Activated CD8-positive, alpha-beta memory T cell treated with anti-CD3 and anti-CD28 coated beads, Interleukin-2, amount 10 ng/mL, durations not matched to agents 7 days and 5 days (primary cell): Measurements from ENCODE around the gene UNC5C. TPM values are rescaled to one million over a fixed set of nuclear protein-coding genes. Genes with fewer than 3 reads are reported as not detected.

Experiments used
- ATAC-seq: fragments of 150-1000 bp; cut with Tn5 transposase; one replicate; pipeline ENCODE4 v1.10.0; 2021; ENCODE audit warnings: moderate library complexity
- CTCF ChIA-PET: fragments of 350-600 bp; sonication (Branson Sonifier 250); formaldehyde crosslinking; loops from one replicate; lab custom pipeline; 2021; ENCODE audit warnings: antibody characterized with exemption; lab: Charles Lee
- DNase-seq: peaks from one replicate; pipeline ENCODE4 v3.0.0-alpha.2; 2020
- H3K27ac Mint-ChIP-seq: one replicate; pipeline ENCODE4 v1.8.0; 2021; ENCODE audit warnings: mild to moderate bottlenecking, mixed read lengths
- H3K27me3 Mint-ChIP-seq: one replicate; pipeline ENCODE4 v1.8.0; 2021; ENCODE audit warnings: mixed read lengths
- H3K36me3 Mint-ChIP-seq: one replicate; pipeline ENCODE4 v1.8.0; 2021; ENCODE audit warnings: mild to moderate bottlenecking, mixed read lengths
- H3K4me1 Mint-ChIP-seq: one replicate; pipeline ENCODE4 v1.8.0; 2021; ENCODE audit warnings: mixed read lengths
- H3K4me3 Mint-ChIP-seq: one replicate; pipeline ENCODE4 v1.8.0; 2021; ENCODE audit warnings: mild to moderate bottlenecking, moderate library complexity, mixed read lengths
- H3K9me3 Mint-ChIP-seq: one replicate; pipeline ENCODE4 v1.8.0; 2022; ENCODE audit warnings: low read depth, mixed read lengths
- total RNA-seq, 2 experiments: library from RNA; stranded (reverse); gene quantifications; one replicate each; pipeline ENCODE4 v1.2.3, GENCODE V29; 2021

Gene UNC5C
- total RNA-seq, 2 experiments from 2014 or later: not detected

- no peaks in the 10 kb centered on the region for H3K36me3 Mint-ChIP-seq
- no peaks in the 10 kb centered on the region for H3K9me3 Mint-ChIP-seq
- H3K4me1 Mint-ChIP-seq: peaks cover 2% of the 10 kb centered on the region
- CTCF ChIA-PET: no interaction called here
- H3K27ac Mint-ChIP-seq: no peak overlapping the region
- ATAC-seq (no peak), DNase-seq (no peak)
- H3K4me3 Mint-ChIP-seq: no peak overlapping the region
- H3K27me3 Mint-ChIP-seq: no peaks in the 10 kb centered on the region
These were observed 43.6 kb downstream of the UNC5C start for GRCh38 chr4:95505151-95505550.

- CTCF ChIA-PET: no interaction called here
These were observed 44.3 kb downstream of the UNC5C start for GRCh38 chr4:95504501-95504900.

GRCh38 chr4:95500361-95500760 is 48.4 kb downstream of the UNC5C start:
- CTCF ChIA-PET: no interaction called here
- no peaks in the 10 kb centered on the region for H3K4me1 Mint-ChIP-seq

More at GRCh38 chr4:95504501-95504900, 44.3 kb downstream of the UNC5C start:
- no peak for DNase-seq
- H3K4me1 Mint-ChIP-seq: peaks cover 2% of the 10 kb centered on the region
- no peaks in the 10 kb centered on the region for H3K9me3 Mint-ChIP-seq
- H3K27me3 Mint-ChIP-seq: no peaks in the 10 kb centered on the region
- no peak overlapping the region for H3K4me3 Mint-ChIP-seq
- H3K27ac Mint-ChIP-seq: no peak overlapping the region
- ATAC-seq: no peak
- no peaks in the 10 kb centered on the region for H3K36me3 Mint-ChIP-seq

GRCh38 chr4:95499291-95499696 is 49.5 kb downstream of the UNC5C start:
- Mint-ChIP-seq H3K27ac (no peak overlapping the region), H3K9me3 (no peaks in the 10 kb centered on the region), H3K4me1 (no peaks in the 10 kb centered on the region), H3K27me3 (no peaks in the 10 kb centered on the region), H3K4me3 (no peak overlapping the region), H3K36me3 (no peaks in the 10 kb centered on the region)
- no peak for ATAC-seq
- DNase-seq: no peak
- CTCF ChIA-PET: no interaction called here

More at GRCh38 chr4:95500361-95500760, 48.4 kb downstream of the UNC5C start:
- Mint-ChIP-seq H3K27ac (no peak overlapping the region), H3K36me3 (no peaks in the 10 kb centered on the region), H3K9me3 (no peaks in the 10 kb centered on the region), H3K27me3 (no peaks in the 10 kb centered on the region), H3K4me3 (no peak overlapping the region)
- DNase-seq (no peak), ATAC-seq (no peak)

GRCh38 chr4:95494186-95494585 is 54.6 kb downstream of the UNC5C start:
- Mint-ChIP-seq H3K4me1 (no peaks in the 10 kb centered on the region), H3K36me3 (no peaks in the 10 kb centered on the region), H3K27me3 (no peaks in the 10 kb centered on the region), H3K4me3 (no peak overlapping the region), H3K9me3 (no peaks in the 10 kb centered on the region), H3K27ac (no peak overlapping the region)
- no peak for DNase-seq
- CTCF ChIA-PET: no interaction called here
- ATAC-seq: no peak

- ATAC-seq (no peak), DNase-seq (no peak)
- Mint-ChIP-seq H3K9me3 (peaks cover 3% of the 10 kb centered on the region), H3K4me3 (no peak overlapping the region), H3K4me1 (no peaks in the 10 kb centered on the region), H3K27me3 (no peaks in the 10 kb centered on the region), H3K27ac (no peak overlapping the region), H3K36me3 (no peaks in the 10 kb centered on the region)
- CTCF ChIA-PET: no interaction called here
These were observed 70.1 kb downstream of the UNC5C start for GRCh38 chr4:95478679-95479078.

GRCh38 chr4:95476121-95476520 is 72.7 kb downstream of the UNC5C start:
- Mint-ChIP-seq H3K27me3 (no peaks in the 10 kb centered on the region), H3K27ac (no peak overlapping the region), H3K36me3 (no peaks in the 10 kb centered on the region), H3K9me3 (no peaks in the 10 kb centered on the region), H3K4me1 (no peaks in the 10 kb centered on the region), H3K4me3 (no peak overlapping the region)
- no peak for ATAC-seq
- CTCF ChIA-PET: no interaction called here
- DNase-seq: no peak

- CTCF ChIA-PET: no interaction called here
- no peak for ATAC-seq
- Mint-ChIP-seq H3K9me3 (no peaks in the 10 kb centered on the region), H3K4me1 (no peaks in the 10 kb centered on the region), H3K36me3 (no peaks in the 10 kb centered on the region), H3K4me3 (no peak overlapping the region), H3K27me3 (no peaks in the 10 kb centered on the region), H3K27ac (no peak overlapping the region)
- no peak for DNase-seq
These were observed 76.2 kb downstream of the UNC5C start for GRCh38 chr4:95472534-95472933.

- Mint-ChIP-seq H3K4me1 (no peaks in the 10 kb centered on the region), H3K4me3 (no peak overlapping the region), H3K36me3 (no peaks in the 10 kb centered on the region), H3K9me3 (no peaks in the 10 kb centered on the region), H3K27ac (no peak overlapping the region), H3K27me3 (no peaks in the 10 kb centered on the region)
- no peak for DNase-seq
- CTCF ChIA-PET: no interaction called here
- ATAC-seq: no peak
These were observed 78.2 kb downstream of the UNC5C start for GRCh38 chr4:95470622-95471021.

- ATAC-seq: no peak
- Mint-ChIP-seq H3K4me3 (no peak overlapping the region), H3K9me3 (no peaks in the 10 kb centered on the region), H3K27ac (no peak overlapping the region), H3K27me3 (no peaks in the 10 kb centered on the region), H3K36me3 (no peaks in the 10 kb centered on the region), H3K4me1 (no peaks in the 10 kb centered on the region)
- no peak for DNase-seq
- CTCF ChIA-PET: no interaction called here
These were observed 79.2 kb downstream of the UNC5C start for GRCh38 chr4:95469617-95470016.

GRCh38 chr4:95466791-95467190 is 82.0 kb downstream of the UNC5C start:
- H3K4me1 Mint-ChIP-seq: no peaks in the 10 kb centered on the region
- no peak for ATAC-seq

GRCh38 chr4:95465010-95465409 is 83.8 kb downstream of the UNC5C start:
- Mint-ChIP-seq H3K36me3 (no peaks in the 10 kb centered on the region), H3K4me3 (no peak overlapping the region), H3K4me1 (no peaks in the 10 kb centered on the region), H3K27ac (no peak overlapping the region), H3K27me3 (no peaks in the 10 kb centered on the region), H3K9me3 (no peaks in the 10 kb centered on the region)
- DNase-seq (no peak), ATAC-seq (no peak)
- CTCF ChIA-PET: no interaction called here

More at GRCh38 chr4:95466791-95467190, 82.0 kb downstream of the UNC5C start:
- no peak overlapping the region for H3K27ac Mint-ChIP-seq
- H3K27me3 Mint-ChIP-seq: no peaks in the 10 kb centered on the region
- H3K36me3 Mint-ChIP-seq: no peaks in the 10 kb centered on the region
- CTCF ChIA-PET: no interaction called here
- DNase-seq: no peak
- no peaks in the 10 kb centered on the region for H3K9me3 Mint-ChIP-seq
- no peak overlapping the region for H3K4me3 Mint-ChIP-seq

- no peak overlapping the region for H3K4me3 Mint-ChIP-seq
- no peaks in the 10 kb centered on the region for H3K36me3 Mint-ChIP-seq
- no peak for DNase-seq
- no peak for ATAC-seq
- no peaks in the 10 kb centered on the region for H3K27me3 Mint-ChIP-seq
- no peak overlapping the region for H3K27ac Mint-ChIP-seq
- H3K4me1 Mint-ChIP-seq: no peaks in the 10 kb centered on the region
- H3K9me3 Mint-ChIP-seq: no peaks in the 10 kb centered on the region
- CTCF ChIA-PET: no interaction called here
These were observed 85.9 kb downstream of the UNC5C start for GRCh38 chr4:95462921-95463320.

GRCh38 chr4:95457353-95457752 is 91.4 kb downstream of the UNC5C start:
- CTCF ChIA-PET: no interaction called here
- DNase-seq (no peak), ATAC-seq (no peak)
- Mint-ChIP-seq H3K4me3 (no peak overlapping the region), H3K4me1 (no peaks in the 10 kb centered on the region), H3K9me3 (no peaks in the 10 kb centered on the region), H3K27me3 (no peaks in the 10 kb centered on the region), H3K27ac (no peak overlapping the region), H3K36me3 (no peaks in the 10 kb centered on the region)

- DNase-seq (no peak), ATAC-seq (no peak)
- Mint-ChIP-seq H3K4me1 (no peaks in the 10 kb centered on the region), H3K9me3 (no peaks in the 10 kb centered on the region), H3K4me3 (no peak overlapping the region), H3K27me3 (no peaks in the 10 kb centered on the region), H3K36me3 (no peaks in the 10 kb centered on the region), H3K27ac (no peak overlapping the region)
- CTCF ChIA-PET: no interaction called here
These were observed 98.5 kb downstream of the UNC5C start for GRCh38 chr4:95450294-95450693.
